ENCODE measurements around the gene RETREG1.

RETREG1 gene

DNA sequence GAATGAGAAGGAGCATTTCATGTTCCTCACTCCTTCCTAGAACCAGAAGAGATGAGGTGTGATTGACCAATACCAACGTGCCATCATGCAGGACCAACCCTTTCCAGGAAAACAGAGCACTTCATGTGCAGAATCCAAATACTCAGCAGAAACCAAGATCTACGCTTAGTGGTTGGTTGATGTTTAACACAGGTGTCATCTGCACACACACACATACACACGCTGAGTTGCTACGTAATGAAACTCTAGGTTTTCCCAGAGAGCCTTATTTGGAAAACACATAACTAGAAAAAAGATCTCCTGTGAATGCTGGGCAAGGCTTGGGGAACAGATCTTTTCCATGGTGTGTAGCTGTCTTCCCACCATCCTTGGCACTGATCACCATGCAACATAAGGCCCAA is 130.1 kb downstream of the RETREG1 start:
- no peak for DNase-seq (ENCODE audit: low spot score)
- TF ChIP-seq, protein P1, sequence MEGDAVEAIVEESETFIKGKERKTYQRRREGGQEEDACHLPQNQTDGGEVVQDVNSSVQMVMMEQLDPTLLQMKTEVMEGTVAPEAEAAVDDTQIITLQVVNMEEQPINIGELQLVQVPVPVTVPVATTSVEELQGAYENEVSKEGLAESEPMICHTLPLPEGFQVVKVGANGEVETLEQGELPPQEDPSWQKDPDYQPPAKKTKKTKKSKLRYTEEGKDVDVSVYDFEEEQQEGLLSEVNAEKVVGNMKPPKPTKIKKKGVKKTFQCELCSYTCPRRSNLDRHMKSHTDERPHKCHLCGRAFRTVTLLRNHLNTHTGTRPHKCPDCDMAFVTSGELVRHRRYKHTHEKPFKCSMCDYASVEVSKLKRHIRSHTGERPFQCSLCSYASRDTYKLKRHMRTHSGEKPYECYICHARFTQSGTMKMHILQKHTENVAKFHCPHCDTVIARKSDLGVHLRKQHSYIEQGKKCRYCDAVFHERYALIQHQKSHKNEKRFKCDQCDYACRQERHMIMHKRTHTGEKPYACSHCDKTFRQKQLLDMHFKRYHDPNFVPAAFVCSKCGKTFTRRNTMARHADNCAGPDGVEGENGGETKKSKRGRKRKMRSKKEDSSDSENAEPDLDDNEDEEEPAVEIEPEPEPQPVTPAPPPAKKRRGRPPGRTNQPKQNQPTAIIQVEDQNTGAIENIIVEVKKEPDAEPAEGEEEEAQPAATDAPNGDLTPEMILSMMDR (IDR thresholded peaks at IDR 0.05; ENCODE audit: extremely low read depth, missing control alignments) = no peak

DNA sequence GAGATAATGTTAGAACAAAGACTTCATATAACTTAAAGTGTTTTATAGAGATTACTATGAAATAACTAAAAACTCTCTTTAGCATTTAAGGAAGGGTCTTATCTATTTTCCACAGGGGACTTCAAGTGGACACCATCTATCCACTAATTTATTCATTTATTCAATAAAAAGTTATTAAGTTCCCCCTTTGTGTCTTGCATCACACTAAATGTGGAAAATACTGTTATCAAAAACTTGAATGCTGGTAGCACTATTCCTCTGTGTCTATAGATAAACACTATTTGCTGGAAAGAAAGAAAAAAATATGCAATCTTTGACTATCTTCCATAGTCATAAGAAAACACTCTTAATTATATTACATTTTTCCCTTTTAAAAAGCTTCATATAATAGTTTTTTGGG is 131.1 kb downstream of the RETREG1 start:
- TF ChIP-seq, protein P1 (IDR thresholded peaks at IDR 0.05; ENCODE audit: extremely low read depth, missing control alignments) = no peak
- DNase-seq (ENCODE audit: low spot score) = no peak

DNA sequence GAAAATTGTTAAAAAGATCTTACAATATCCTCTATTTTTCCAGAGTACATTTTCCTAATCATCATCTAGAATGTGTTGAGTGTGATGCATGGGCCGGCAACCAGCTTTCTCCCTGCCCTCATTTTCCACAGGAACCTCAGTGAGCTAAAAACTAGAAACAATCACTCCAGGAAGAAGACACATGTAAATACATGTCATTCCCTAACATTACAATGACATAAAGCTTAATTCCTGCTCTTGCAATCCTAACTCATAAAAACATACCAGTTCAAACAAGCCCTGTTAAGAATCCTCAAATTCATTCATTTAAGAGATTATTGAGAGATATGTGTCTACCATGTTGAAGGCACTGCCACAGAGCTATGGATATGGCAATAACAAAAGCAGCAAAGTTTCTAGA is 132.7 kb downstream of the RETREG1 start:
- DNase-seq (ENCODE audit: low spot score) = no peak
- TF ChIP-seq, protein P1 (IDR thresholded peaks at IDR 0.05; ENCODE audit: extremely low read depth, missing control alignments) = no peak

DNA sequence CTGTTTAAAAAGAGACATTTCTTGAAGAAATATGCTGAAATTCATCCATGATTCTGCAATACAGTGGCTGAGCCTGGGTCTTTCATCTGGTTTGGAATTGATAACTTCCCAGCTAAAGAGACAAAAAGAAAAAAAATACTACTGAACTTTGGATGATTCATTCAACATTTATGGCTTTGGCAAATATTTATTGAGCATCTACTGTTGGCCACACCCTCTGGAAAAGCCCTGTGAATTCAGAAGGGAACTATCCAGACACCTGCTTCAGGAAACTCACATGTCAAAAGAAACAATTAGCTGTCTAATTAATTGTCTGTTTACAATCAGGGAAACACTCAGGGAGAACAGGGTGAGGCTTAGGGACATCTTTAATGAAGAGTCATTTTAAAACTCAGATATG is 133.4 kb downstream of the RETREG1 start:
- TF ChIP-seq, protein P1 (IDR thresholded peaks at IDR 0.05; ENCODE audit: extremely low read depth, missing control alignments) = no peak
- no peak for DNase-seq (ENCODE audit: low spot score)

DNA sequence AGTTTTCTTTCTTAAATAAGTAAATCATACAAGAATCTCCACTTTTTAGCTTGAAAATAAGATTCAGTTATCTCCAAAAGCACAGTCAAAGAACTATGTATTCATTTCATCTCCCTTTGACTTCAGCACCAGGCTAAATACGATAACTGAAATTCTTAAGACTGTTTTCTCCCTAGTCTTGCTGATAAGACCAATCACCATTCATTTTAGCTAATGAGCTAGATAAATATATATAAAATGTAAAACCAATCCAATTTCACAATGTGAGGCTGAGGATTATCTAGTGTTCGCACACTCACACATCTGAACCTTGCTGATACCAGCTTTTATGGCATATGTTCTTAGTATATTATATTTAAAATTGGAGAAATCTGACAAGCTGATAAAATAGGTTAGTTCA is 133.9 kb downstream of the RETREG1 start:
- no peak for DNase-seq (ENCODE audit: low spot score)
- TF ChIP-seq, protein P1 (IDR thresholded peaks at IDR 0.05; ENCODE audit: extremely low read depth, missing control alignments) = no peak

DNA sequence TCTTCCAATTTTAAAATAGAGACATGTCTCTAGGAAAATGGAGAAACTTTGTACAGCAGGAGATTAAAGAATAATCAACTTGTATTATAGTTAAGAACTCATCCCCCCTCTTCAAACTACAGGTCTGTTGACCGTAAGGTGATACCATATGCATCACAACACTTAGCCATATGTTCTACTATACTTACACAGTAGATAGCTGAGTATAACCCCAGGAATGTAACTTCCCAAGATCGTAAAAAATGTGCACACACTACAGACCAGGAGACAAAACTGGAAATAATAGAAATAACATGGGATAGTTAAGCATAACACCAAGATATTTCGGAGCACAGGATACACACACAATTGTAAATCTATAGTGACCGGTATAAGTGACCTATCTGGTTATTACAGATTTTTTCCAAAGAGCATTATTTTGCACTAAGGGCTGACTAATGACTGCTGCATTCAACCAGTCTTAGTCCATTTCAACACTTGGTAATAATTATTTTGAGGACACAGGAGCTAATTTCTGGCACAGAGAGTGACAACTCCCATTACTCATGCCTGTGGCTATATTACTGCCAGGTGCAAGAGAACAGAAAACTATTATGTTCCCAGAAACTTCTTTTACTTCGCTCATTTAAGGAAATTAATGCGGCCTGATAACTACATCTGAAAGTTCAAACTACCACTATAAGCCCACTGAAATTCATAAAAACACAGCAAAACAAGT is 135.8 kb downstream of the RETREG1 start:
- TF ChIP-seq, protein P1 (IDR thresholded peaks at IDR 0.05; ENCODE audit: extremely low read depth, missing control alignments) = no peak

DNA sequence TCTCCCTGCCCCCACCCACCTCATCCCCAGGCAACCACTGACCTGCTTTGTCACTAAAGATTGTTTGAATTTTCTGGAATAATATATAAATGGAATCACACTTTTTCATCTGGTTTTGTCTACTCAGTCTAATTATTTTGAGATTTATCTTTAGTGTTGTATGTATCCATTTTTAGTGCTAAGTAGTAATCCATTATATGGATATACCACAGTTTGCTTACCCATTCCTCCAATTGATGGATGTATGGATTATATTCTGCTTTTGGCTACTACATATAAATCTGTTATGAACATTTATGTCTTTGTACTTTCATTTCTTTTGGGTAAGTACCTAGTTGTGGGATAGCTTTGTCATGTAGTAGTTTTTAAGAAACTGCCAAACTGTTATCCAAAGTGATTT is 136.7 kb downstream of the RETREG1 start:
- TF ChIP-seq, protein P1 (IDR thresholded peaks at IDR 0.05; ENCODE audit: extremely low read depth, missing control alignments) = no peak
- DNase-seq (ENCODE audit: low spot score) = no peak

More for the DNA sequence above, 135.8 kb downstream of the RETREG1 start:
- no peak for DNase-seq (ENCODE audit: low spot score)
